Lung (tissue), 12 donors: Measurements from ENCODE around the gene KRT37. TPM values are rescaled to one million over a fixed set of nuclear protein-coding genes. Genes with fewer than 3 reads are reported as not detected.
"Not testable (repeated sequence)": the region's sequence is repeated elsewhere in the genome, so short reads cannot be mapped to it uniquely, and the experiment has no call there.

Experiments
- ATAC-seq: fragments of 200-7000 bp; cut with Tn5 transposase; one replicate; pipeline ENCODE4 v1.9.1; 2020; ENCODE audit warnings: moderate number of reproducible peaks; ENCODE audit not compliant: insufficient read depth, low FRiP score
- DNase-seq, 3 donors: peaks; one replicate each; pipeline ENCODE4 v3.0.0-alpha.2; 2013 to 2017
- H3K27ac ChIP-seq, 2 donors: one replicate each; pipeline ENCODE4 v1.5.1; 2013; ENCODE audit warnings: mild to moderate bottlenecking in 2 of 2, moderate library complexity in 2 of 2, control low read depth in 1 of 2, inconsistent platforms in 1 of 2, low read depth in 1 of 2, low read length in 1 of 2
- H3K27me3 ChIP-seq, 3 donors: one replicate each; pipeline ENCODE4 v1.5.1; 2013; ENCODE audit warnings: low read length in 2 of 3; ENCODE audit not compliant: control insufficient read depth in 3 of 3, insufficient read depth in 3 of 3
- H3K36me3 ChIP-seq, 4 donors: one replicate each; pipeline ENCODE4 v1.5.1; 2013; ENCODE audit warnings: low read length in 4 of 4, mild to moderate bottlenecking in 1 of 4, moderate library complexity in 1 of 4; ENCODE audit not compliant: control insufficient read depth in 4 of 4, insufficient read depth in 4 of 4
- H3K4me1 ChIP-seq, 5 donors: one replicate each; pipeline ENCODE4 v1.5.1; 2013; ENCODE audit warnings: low read length in 5 of 5, mild to moderate bottlenecking in 2 of 5, moderate library complexity in 1 of 5; ENCODE audit not compliant: control insufficient read depth in 5 of 5, insufficient read depth in 5 of 5
- H3K4me3 ChIP-seq: one replicate; pipeline ENCODE4 v1.5.1; 2013; ENCODE audit warnings: mild to moderate bottlenecking, control low read depth, moderate library complexity
- H3K9ac ChIP-seq, 2 donors: one replicate each; pipeline ENCODE4 v1.5.1; 2013; ENCODE audit warnings: low read length in 2 of 2, control low read depth in 1 of 2; ENCODE audit not compliant: insufficient read depth in 1 of 2
- H3K9me3 ChIP-seq, 4 donors: one replicate each; pipeline ENCODE4 v1.5.1; 2013; ENCODE audit warnings: low read length in 3 of 4, mild to moderate bottlenecking in 1 of 4, moderate library complexity in 1 of 4; ENCODE audit not compliant: control insufficient read depth in 4 of 4, insufficient read depth in 3 of 4
- WGBS, 2 donors: extraction: QIAGEN DNeasy Blood & Tissue Kit; methylation state at CpG; one replicate each; pipeline ENCODE4 v1.1.7; 2013; 5-methylcytosine and 5-hydroxymethylcytosine counted together
- polyA plus RNA-seq, 2 donors: library from polyadenylated mRNA; stranded (reverse); fragments of 200-250 nt; gene quantifications; one replicate each; pipeline ENCODE4 v1.2.1, GENCODE V29; 2013
- total RNA-seq, 2 donors: library from RNA; depleted of rRNA in 1 of 2; stranded (reverse); fragments of >200 nt in 1 of 2; gene quantifications; one replicate each; pipeline ENCODE4 v1.2.1, GENCODE V29; 2014 to 2021
- TF ChIP-seq, protein P1 (sequence below): IDR thresholded peaks from 2 replicates; pipeline ENCODE4 v1.5.1; 2012; ENCODE audit warnings: mild to moderate bottlenecking; ENCODE audit errors: control extremely low read depth, extremely low read depth
- donor health status: control.
- donor health status: control.
- donor health status: Bipolar disorder and iron deficiency.
- donor health status: healthy.
- donor health status: DM: yes; HTN: yes; CAD: no.

KRT37 gene
- total and polyA plus RNA-seq, 4 donors, result not detected

DNA sequence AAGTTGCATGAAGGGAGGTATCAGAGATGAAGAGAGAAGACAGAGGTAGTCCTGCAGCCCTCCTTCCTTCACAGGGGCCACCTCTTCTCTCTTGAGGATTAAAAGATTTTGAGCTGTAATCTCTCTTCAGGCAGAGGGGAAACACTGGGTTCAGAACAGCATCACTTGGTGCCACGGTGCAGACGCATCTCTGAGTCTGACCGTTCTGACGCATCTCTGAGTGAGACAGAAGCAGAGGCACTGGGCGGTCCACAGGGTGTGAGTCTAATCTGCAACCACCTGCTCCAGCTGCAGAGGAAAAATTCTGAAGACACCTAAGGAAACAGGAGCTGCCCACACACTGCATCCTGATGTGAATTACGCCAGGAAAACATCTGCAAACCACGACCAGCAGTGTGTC is 5.3 kb upstream of the KRT37 start:
- Histone ChIP-seq H3K9me3 (no peaks in the 10 kb centered on the region), H3K27ac (no peak overlapping the region), H3K9ac (no peak overlapping the region), H3K4me1 (no peaks in the 10 kb centered on the region), H3K27me3 (no peaks in the 10 kb centered on the region), H3K36me3 (no peaks in the 10 kb centered on the region), H3K4me3 (no peak overlapping the region)
- DNase-seq (no peak), ATAC-seq (no peak)
- TF ChIP-seq, protein P1, sequence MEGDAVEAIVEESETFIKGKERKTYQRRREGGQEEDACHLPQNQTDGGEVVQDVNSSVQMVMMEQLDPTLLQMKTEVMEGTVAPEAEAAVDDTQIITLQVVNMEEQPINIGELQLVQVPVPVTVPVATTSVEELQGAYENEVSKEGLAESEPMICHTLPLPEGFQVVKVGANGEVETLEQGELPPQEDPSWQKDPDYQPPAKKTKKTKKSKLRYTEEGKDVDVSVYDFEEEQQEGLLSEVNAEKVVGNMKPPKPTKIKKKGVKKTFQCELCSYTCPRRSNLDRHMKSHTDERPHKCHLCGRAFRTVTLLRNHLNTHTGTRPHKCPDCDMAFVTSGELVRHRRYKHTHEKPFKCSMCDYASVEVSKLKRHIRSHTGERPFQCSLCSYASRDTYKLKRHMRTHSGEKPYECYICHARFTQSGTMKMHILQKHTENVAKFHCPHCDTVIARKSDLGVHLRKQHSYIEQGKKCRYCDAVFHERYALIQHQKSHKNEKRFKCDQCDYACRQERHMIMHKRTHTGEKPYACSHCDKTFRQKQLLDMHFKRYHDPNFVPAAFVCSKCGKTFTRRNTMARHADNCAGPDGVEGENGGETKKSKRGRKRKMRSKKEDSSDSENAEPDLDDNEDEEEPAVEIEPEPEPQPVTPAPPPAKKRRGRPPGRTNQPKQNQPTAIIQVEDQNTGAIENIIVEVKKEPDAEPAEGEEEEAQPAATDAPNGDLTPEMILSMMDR, result no peak
- 72 to 77% methylated on average over 7 of the region's 7 CpGs for WGBS, 2 donors

DNA sequence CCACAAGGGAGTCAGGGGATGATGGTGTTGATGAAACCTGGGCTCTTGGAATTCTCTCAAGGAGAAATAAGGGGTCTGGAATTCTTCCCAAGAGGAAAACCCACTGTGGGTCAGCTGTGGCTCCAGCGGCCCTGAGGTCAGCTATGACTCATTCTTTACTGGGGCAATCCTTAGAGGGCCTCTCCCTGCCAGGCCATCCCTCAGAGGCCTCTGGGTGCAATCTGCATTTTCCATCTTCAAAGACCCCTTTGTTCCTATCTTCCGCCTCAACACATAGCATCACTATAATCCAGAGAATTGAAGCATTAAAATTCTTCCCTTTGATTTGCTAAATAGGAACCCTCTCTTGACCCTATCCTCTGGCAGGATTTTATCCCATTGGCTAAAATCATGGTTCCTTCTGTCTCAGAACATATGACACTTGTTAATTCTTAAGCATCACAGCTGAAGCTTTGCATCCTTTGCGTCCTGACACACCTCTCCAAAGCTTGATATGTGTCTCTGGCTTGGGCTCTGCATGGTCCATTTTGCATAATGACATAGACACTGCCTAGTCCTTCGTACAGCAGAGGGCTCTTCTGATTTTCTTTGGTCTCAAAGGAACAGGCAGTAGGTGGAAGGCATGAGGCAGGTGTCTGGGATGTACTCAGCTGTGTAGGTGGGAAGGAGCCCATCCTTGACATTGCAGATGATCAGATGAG is 4.4 kb upstream of the KRT37 start:
- ATAC-seq (no peak), DNase-seq (no peak)
- TF ChIP-seq, protein P1, result no peak
- no peak overlapping the region for H3K4me3 ChIP-seq
- 71 to 81% methylated on average over 4 of the region's 4 CpGs for WGBS, 2 donors
- H3K4me1 ChIP-seq, result no peaks in the 10 kb centered on the region
- no peaks in the 10 kb centered on the region for H3K36me3 ChIP-seq
- H3K27ac ChIP-seq, result no peak overlapping the region
- no peaks in the 10 kb centered on the region for H3K27me3 ChIP-seq
- no peaks in the 10 kb centered on the region for H3K9me3 ChIP-seq
- H3K9ac ChIP-seq, result no peak overlapping the region

DNA sequence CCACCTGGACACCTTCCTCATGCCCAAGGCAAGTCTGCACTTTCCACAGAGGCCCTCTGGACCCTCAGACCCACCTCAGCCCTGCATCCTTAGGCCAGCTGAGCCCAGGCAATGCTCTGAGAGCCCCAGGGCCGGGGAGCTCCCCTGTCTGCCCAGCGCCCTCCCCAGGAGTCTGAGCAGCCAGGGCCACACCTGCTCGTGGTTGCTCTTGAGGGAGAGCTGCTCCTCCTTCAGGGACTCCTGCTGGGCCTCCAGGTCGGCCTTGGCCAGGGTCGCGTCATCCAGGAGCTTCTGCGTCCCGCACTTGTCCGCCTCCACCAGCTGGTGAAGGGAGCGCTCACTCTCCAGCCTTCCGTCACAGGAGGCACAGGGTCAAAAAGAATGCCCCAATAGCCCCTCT is 1.8 kb downstream of the KRT37 start:
- not testable (repeated sequence) for DNase-seq, H3K4me3 ChIP-seq, H3K4me1 ChIP-seq, ATAC-seq, H3K27me3 ChIP-seq, H3K36me3 ChIP-seq, H3K9ac ChIP-seq, H3K27ac ChIP-seq, H3K9me3 ChIP-seq
- WGBS, 2 donors, result 87 to 91% methylated on average over 8 to 11 of the region's 11 CpGs

DNA sequence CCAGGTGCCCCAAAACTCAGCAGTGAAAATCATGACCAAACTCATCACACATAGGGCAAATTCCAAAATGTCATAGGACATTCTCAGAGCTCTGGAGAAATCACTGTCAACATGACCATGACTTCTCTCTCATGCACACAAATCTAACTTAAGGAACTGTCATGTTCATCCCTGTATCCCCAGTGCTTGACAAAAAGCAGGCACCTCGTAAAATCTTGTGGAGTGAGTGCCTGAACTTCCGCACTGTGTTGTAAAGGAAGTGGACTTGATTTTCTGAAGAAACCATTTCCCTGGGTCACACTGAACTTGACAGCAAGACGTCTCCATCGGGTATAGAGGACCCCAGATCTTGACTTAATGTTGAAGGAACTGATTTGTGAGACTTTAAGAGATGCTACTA is 2.8 kb downstream of the KRT37 start:
- 76 to 78% methylated on average over 4 of the region's 4 CpGs for WGBS, 2 donors
- H3K27ac ChIP-seq, result no peak overlapping the region
- TF ChIP-seq, protein P1, result no peak

More for the DNA sequence above, 2.8 kb downstream of the KRT37 start:
- peaks cover 0 to 1% (median 0%) of the 10 kb centered on the region in 5 donors for H3K4me1 ChIP-seq
- DNase-seq, result no peak
- no peaks in the 10 kb centered on the region for H3K36me3 ChIP-seq
- no peak overlapping the region for H3K4me3 ChIP-seq
- H3K27me3 ChIP-seq, result no peaks in the 10 kb centered on the region
- no peaks in the 10 kb centered on the region for H3K9me3 ChIP-seq
- no peak overlapping the region for H3K9ac ChIP-seq
- ATAC-seq, result no peak
